Embryonic facial prominence (tissue), 1 donor: ENCODE data around the gene SPPL3.
"Not testable (repeated sequence)": the region's sequence is repeated elsewhere in the genome, so short reads cannot be mapped to it uniquely, and the experiment has no call there.

Source experiments
- DNase-seq: peaks from one replicate; pipeline ENCODE4 v3.0.0-alpha.2; 2016; ENCODE audit errors: extremely low spot score

The SPPL3 gene

DNA sequence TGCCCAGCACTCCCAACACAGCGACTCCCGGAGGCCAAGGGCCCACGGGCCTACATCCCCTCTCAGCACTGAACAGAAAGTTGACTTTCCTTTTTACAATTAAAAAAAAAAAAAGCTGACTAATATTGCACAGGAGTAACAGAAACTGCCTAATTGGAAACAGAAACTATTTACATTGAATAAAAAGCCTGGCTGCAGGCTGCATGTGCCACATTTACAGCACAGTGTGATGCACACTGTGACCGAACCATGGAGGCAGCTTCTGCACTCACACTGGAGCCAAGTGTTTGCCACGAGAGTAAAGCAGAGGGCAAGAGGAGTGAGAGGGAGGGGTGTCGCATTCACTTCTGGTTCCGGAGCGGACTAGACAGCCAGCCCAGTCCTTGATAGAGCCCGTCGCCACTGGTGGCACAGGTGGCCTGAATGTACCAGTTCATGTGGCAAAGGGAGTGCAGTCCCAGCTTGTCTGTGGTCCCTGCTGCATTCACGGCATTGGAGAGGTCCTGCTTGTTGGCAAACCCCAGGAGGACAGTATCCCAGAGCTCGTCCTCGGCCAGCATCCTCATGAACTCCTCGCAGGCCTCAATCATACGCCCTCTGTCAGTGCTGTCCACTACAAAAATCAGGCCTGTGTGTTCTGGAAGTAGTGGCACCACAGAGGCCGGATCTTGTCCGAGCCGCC is 59.2 kb downstream of the SPPL3 start:
- no peak for DNase-seq

DNA sequence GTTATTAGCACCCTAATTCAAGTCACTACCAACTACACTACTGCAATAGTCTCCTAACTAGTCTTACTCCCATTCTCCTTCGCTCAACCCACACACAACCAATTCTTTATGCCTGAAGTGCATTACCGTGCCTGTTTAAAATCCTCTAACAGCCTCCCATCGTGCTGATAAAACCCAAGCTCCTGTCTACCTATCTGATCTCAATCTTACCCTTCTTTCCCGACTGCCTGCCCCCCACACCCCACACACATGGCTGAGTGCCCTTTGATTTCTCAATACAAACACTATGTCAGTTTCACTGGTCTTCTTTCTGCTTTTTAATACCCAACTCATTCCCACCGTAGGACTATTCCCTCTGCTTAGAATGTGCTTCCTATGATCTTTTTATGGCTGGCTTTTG is 59.9 kb downstream of the SPPL3 start:
- DNase-seq: no peak

DNA sequence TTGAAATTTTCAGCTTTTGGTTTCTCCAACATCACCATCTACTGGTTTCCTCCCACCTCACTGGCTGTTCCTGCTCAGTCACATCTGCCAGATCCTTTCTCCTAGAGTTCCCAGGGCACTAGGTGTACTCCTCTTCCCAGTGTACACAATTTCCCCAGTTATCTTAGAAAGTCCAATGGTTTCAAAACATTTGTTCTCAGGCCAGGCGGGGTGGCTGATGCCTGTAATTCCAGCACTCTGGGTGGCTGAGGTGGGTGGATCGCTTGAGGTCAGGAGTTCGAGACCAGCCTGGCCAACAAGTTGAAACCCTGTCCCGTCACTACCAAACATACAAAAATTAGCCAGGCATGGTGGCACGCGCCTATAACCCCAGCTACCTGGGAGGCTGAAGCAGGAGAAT is 60.7 kb downstream of the SPPL3 start:
- DNase-seq: no peak

DNA sequence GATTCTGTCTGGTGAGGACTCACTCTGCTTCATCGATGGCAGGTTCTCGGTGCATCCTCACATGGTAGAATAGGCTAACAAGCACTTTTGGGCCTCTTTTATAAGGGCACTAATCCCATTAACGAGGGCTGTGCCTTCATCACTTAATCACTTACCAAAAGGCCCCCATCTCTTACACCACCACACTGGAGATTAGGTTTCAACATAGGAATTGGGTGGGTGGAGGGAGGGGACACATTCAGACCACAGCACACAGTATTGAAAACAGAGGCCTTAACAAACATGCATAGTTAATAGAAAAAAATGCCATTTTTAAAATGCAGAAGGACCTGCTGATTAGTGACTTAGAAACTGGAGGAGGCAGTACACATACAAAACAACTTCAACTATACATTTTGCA is 61.6 kb downstream of the SPPL3 start:
- no peak for DNase-seq

DNA sequence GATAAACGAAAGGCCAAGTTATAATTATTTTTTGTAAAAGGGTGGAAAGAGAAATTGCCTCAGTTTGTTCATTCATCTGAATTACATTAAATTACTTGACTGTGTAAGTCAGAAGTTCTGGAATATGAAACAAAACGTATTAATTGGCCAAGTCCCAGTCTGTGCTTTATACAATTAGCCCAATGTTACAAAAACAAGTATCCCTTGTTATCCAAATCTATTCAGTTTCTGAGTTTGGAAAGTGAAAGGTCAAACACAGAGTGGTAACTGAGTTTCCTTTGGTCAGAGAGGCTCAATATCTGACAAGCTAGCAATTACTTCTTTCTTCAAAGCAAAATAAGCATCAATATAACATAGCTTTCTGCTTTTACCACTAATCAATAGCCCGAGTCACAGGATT is 62.6 kb downstream of the SPPL3 start:
- no peak for DNase-seq

DNA sequence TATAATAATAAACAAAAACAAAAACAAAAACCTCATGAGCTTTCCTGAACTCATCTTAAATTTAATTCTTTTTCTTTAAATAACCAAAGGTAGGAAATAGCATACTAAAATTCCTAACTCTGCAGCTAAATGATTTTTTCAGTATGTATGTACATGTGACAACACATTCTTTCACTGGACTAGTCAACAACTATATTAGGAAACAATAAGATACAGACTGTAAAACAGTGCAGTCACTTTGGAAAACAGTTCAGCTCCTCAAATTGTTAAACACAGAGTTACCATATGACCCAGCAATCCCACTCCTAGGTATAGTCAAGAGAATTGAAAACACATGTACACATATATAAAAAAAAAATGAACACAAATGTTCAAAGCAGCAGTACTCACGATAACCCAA is 64.7 kb downstream of the SPPL3 start:
- no peak for DNase-seq

DNA sequence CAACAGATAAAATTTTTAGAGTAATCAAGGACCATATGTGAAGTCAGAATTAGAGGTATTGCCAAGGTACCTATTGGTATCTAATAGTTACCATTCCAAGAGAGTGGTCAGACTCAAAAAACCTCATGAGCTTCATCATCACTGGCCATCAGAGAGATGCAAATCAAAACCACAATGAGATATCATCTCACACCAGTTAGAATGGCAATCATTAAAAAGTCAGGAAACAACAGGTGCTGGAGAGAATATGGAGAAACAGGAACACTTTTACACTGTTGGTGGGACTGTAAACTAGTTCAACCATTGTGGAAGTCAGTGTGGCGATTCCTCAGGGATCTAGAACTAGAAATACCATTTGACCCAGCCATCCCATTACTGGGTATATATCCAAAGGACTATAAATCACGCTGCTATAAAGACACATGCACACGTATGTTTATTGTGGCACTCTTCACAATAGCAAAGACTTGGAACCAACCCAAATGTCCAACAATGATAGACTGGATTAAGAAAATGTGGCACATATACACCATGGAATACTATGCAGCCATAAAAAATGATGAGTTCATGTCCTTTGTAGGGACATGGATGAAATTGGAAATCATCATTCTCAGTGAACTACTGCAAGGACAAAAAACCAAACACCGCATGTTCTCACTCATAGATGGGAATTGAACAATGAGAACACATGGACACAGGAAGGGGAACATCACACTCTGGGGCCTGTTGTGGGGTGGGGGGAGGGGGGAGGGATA is 65.4 kb downstream of the SPPL3 start:
- DNase-seq: not testable (repeated sequence)

DNA sequence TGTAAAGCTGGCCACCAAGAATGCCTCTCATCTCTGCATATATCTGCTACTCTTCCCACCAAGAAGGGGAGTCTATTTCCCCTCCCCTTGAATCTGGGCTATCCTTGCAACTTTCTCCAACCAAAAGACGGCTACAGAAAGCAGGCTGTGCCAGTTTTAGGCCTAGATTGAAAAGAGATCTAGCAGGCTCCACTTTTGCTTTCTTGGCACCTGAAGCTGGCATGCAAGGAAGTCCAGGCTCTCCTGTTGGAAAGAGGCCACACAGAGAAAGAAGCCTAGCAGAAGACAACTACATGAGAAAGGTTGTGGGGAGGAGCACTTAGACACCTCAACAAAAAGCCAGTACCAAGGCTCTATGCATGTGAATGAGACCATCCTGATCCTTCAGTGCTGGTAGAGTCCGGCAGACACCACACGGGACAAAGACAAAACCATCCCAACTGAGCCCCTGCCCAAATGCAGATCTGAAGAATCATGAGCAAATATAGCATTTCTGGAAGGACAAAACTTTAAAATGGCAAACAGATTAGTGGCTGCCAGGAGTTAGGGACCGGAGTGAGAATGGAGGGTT is 68.0 kb downstream of the SPPL3 start:
- no peak for DNase-seq

DNA sequence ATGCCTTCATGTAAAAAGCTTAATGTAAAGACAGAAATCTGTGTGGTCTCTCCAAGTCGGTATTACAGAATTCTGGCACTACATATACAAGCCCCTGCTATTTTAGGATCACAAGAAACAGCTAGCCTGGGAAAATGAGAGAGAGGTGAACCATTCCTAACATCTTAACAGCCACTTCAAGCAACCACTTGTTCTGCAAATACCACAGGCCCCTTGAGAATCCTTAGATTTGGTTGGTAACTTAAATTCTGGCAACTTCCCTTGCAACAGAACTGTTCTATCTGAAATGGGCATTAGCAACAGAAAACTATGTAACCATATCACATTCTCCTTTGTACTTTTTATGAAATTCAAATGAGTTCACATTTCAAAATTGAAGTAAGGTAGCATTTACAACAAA is 68.5 kb downstream of the SPPL3 start:
- no peak for DNase-seq

DNA sequence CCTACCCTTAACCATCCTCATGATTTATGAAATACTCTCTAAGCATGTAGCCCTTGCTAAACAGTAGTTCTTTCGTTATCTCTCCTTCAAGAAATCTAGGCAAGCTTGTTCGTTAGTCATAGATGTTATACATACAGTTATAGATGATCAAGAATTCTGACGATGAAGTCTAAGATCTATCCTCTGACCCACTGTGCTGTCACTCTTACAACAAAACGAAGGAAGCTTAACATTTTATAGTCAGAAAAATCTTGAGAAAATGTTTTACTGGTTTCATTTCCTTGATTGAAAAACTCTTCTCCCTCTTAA is 68.9 kb downstream of the SPPL3 start:
- no peak for DNase-seq

DNA sequence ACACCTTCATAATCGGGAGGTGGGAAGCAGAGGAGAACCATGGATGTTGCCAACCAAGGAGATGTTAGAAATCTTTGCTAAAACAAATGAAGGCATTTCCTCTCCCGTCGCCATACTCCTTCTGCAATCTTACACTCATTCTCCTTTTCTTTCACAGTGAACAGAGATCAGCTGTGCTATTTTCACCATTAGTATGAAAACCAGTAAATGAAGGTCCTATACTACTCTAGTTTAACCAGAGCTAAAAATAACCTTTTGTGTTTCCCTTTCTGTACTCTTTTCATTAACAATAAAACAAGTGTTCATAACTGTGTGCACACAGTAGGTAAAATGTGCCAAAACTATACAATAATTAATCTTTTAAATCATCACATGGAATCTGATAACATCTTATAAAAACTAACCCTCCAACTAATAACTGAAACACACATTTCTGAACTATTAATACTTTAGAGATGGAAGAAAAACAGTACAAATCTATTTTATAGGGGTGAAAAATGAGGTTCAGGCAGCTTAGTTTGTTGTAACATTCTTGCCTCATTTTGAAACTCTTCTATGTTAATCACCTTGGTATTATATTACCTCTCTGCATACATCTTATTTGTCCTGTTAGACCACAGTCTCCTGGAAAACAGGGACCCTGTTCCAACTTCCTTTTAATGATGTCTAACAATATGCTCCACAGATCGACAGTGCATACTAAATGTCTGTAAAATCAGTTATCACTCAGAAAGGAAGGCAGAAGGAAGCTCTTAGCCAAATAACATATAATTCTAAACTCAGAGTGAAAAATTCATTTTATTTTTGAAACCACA is 69.5 kb downstream of the SPPL3 start:
- no peak for DNase-seq

DNA sequence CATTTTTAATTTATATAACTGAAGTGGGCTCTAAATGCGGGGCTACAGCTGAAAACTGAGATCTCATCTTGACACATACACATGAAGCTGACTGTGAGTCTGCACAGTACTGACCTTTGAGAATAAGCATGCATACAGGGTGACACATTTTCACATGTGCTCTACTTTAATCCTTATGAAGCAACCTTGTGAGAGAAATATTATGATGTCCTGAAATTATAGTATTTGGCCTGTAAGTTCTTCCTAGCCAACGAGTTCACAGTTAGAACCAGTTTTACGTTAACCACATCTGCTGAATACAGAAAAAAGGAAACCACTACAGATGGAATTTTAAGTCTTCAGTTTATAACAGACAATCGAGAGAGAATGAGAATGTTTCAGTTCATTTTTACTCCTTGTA is 70.3 kb downstream of the SPPL3 start:
- DNase-seq: no peak

DNA sequence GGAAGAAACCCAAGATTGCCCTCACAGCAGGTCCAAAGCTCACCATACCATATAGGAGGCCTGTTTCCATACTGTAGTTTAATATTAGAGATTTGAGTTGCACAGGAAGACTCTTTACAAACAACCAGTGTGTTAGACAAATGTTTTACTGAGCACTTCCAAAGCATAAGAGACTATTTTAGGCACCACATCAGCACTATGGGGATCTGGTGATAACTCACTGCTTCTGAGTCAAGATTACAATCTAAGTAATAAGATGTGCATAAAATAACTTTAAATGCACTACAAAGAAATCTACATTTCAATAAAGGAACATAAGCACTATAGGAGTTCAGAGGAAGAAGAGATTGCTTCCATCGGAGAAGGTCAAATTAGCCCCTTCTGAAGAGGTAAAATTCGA is 71.4 kb downstream of the SPPL3 start:
- no peak for DNase-seq

DNA sequence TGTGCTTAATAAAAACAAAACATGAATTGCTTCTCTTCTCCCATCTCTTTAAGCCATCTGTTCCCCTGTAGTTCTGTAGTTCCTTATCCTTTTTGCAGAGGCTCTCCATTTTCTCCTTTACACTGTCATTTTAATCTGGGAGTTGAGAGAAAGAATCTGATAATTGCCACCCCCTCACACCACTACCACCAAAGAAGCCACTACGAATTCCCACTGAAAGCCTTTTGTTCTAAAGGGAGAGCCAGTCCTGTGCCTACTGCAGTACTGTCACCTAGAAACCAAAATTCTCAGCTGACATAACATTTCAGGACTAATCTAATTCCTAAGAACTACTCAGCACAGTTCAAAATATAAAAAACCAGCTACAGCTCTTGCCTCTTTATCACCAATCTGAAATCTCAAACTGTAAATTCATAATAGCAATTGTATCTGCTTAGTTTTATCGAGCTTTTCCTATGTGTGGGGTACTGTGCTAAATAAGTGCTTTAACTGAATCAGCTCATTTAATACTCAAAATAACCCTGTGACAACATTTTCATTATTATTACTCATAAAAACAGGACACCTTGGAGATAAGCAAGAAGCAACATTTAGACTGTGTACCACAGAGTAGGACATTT is 72.4 kb downstream of the SPPL3 start:
- DNase-seq: no peak

DNA sequence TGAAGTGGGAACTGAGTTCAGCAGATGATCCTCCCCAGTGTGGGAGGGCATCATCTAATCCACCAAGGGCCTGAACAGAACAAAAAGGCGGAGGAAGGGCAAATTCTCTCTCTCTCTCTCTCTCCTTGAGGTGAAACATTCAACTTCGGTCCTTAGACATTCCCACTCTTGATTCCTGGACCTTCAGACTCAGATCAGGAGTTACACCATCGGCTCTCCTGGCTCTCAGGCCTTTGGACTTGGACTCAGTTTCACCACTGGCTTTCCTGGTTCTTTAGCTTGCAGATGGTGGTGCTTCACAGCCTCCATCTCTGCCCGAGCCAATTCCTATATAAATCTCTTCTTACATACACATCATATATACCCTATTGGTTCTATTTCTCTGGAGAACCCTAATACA is 73.2 kb downstream of the SPPL3 start:
- no peak for DNase-seq

DNA sequence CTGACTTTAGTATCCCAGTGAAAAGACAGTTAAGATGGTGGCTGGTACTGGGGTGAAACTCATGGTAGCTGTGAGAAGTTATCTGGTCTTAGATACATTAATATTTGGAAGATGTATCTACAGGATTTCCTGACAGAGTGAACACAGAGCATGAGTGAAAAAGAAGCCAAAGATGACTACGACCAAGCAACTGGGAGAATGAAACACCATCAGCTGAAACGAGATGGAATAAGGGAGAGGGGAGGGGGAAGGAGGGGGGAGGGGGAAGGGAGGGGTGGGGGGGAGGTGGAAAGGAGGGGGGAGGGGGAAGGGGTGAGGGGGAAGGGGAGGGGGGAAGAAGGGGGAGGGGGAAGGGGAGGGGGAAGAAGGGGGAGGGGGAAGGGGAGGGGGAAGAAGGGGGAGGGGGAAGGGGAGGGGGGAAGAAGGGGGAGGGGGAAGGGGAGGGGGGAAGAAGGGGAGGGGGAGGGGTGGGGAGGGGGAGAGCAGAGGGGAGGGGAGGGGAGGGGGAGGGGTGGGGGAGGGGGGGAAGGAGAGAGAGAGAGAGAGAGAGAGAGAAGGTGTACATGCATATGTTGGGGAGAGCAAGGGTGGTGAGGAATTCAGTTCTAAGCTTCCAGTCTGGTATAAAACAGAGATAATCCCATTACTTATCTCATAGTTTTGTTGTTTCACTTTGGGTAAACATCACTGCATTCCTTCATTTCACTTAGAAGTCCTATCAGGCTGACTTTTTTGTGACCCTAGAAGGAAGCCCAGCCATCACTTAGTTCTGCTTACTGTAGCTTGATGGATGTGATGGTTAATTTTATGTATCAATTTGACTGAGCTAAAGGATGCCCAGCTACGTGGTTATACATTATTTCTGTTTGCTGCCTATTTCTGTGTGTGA is 73.9 kb downstream of the SPPL3 start:
- DNase-seq: no peak

DNA sequence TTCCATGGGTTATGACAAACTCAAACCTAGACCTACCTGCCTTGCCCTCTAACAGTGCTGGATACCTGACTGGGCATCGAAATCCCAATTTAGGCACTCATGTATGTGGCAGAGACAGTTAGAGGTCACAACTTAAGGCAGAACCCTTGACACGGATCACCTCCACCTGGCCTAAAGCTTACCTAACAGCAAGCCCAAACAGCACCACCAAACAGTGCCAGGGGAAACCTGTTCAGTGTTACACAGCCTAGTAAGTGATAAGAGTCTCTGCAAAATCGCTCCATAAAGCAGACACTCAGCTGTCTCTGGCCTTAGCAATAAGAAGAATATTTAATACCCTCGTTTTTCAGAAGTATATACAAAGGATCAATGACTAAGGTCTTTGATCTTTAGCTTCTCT is 77.8 kb downstream of the SPPL3 start:
- DNase-seq: no peak

DNA sequence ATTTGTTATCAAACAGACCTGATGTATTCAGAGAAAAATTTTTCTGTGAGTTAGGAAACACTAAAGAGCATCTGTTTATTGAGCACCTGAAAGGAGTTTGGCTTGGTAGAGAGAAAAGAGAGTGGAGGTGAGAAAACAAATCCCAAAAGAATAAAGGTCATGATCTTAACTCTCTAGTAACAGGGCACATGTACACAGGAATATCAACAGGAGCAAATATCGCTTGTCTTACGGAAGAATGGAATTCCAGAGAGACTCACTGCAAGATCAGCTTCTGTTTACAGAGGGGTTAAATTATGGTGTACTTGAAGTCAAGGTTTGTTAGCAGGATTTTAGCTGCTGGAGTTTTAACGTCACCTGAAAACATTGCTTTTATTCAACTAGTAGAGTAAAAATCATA is 78.8 kb downstream of the SPPL3 start:
- DNase-seq: no peak

DNA sequence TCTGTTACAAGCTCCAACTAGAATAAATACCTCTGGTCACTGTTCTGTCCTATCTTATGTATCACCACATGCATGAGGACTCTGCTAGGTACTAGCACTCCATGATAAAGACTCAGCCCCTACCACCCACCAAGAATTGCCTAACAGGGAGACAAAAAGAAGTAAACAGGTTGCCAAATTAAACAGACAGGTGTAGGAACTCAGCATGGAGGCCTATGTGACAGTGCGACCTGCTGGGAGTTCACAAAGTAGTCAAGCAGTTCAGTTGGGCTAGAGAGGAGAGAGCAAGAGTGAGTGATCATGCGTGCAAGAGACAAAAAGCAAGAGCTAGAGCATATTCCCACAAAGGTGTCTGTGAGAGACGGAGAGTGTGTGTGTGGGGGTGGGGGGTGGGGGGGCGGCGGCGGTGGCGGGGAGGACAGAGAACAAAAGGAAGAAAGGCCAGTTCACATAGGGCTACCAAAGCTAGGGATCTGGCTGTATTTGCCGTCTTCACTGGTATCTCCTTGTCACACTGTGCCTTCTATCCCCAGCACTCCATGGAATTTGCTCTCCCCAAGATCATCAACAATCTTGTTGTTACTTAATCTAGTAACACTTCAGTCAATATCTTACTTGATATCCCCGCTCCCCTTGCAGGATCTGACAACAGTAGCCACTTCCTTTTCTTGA is 81.2 kb downstream of the SPPL3 start:
- DNase-seq: no peak

DNA sequence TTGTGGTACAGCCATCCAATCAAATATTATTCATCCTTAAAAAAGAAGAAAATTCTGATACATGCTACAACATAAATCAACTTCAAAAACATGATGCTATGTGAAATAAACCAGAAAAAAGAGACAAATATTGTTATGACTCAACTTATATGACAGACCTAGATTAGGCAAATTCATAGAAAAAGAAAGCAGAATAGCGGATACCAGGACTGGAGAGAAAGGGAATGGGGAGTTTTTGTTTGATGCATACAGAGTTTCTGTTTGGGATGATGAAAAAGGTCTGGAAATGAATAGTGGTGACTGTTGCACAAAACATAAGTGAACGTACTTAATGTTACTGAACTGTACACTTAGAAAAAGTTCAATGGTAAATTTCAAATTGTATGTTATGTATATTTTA is 82.3 kb downstream of the SPPL3 start:
- no peak for DNase-seq
